Thyroid gland (tissue), 4 donors: Measurements from ENCODE around the gene NR2C2. TPM values are rescaled to one million over a fixed set of nuclear protein-coding genes. Genes with fewer than 3 reads are reported as not detected.

Experiments used
- DNase-seq, 2 donors: peaks; one replicate each; pipeline ENCODE4 v3.0.0-alpha.2; 2019
- H3K27ac ChIP-seq, 3 donors: fragments of 200-600 bp; sonication (generic); 1 replicate in 2 of 3; 2 replicates in 1 of 3; pipeline ENCODE4 v1.5.1; 2016 to 2019; ENCODE audit warnings: mild to moderate bottlenecking in 1 of 3, moderate library complexity in 1 of 3
- H3K27me3 ChIP-seq: fragments of 200-600 bp; sonication (generic); one replicate; pipeline ENCODE4 v1.5.1; 2019
- H3K36me3 ChIP-seq, 2 donors: fragments of 200-600 bp; sonication (generic); one replicate each; pipeline ENCODE4 v1.5.1; 2016 to 2019
- H3K4me1 ChIP-seq, 2 donors: fragments of 200-600 bp; sonication (generic); one replicate each; pipeline ENCODE4 v1.5.1; 2017 to 2019
- H3K4me3 ChIP-seq, 3 donors: fragments of 200-600 bp; sonication (generic); replicated peaks in 1 of 3; 1 replicate in 2 of 3; 2 replicates in 1 of 3; pipeline ENCODE4 v1.5.1; 2016; ENCODE audit warnings: mild to moderate bottlenecking in 1 of 3
- H3K9me3 ChIP-seq: fragments of 200-600 bp; sonication (generic); one replicate; pipeline ENCODE4 v1.5.1; 2017
- CTCF ChIP-seq, 6 experiments: fragments of 200-600 bp in 3 of 6; fragments of 450-650 bp in 3 of 6; sonication (generic) in 3 of 6; IDR thresholded peaks; one replicate each; pipeline ENCODE4 v1.5.1; 2016 to 2019; ENCODE audit warnings: antibody characterized with exemption in 6 of 6, mild to moderate bottlenecking in 2 of 6, inconsistent platforms in 1 of 6, moderate library complexity in 1 of 6
- POLR2A ChIP-seq, 2 donors: fragments of 450-650 bp; IDR thresholded peaks; one replicate each; pipeline ENCODE4 v1.6.1; 2017; ENCODE audit warnings: antibody characterized with exemption in 2 of 2, mild to moderate bottlenecking in 2 of 2, moderate library complexity in 1 of 2
- WGBS, 2 donors: methylation state at CpG; one replicate each; pipeline ENCODE4 v1.1.5; 2017; 5-methylcytosine and 5-hydroxymethylcytosine counted together
- intact Hi-C: fragments of 100-400 bp; cut with DNase I; formaldehyde crosslinking; loops from one replicate; pipeline ENCODE4 v1.15.1; 2023
- total RNA-seq, 4 donors: library from RNA; depleted of rRNA; stranded (reverse); fragments of >200 nt; gene quantifications; one replicate each; pipeline ENCODE4 v1.2.3, GENCODE V29; 2016

The NR2C2 gene
- total RNA-seq, 4 donors from 2014 or later: 55.1 to 97.8 (median 60.0) TPM

GRCh38 chr3:15017191-15017590, 69.8 kb downstream of the NR2C2 start:
- intact Hi-C loops: no loop called here
- H3K9me3 ChIP-seq: no peaks in the 10 kb centered on the region
- H3K4me1 ChIP-seq: no peaks in the 10 kb centered on the region
- 98 to 99% methylated on average over 2 of the region's 2 CpGs for WGBS, 2 donors
- TF ChIP-seq POLR2A (IDR thresholded peaks at IDR 0.05) (no peak), CTCF (IDR thresholded peaks at IDR 0.05) (no peak)
- peaks cover 43 to 71% of the 10 kb centered on the region in 2 donors for H3K36me3 ChIP-seq
- H3K27me3 ChIP-seq: no peaks in the 10 kb centered on the region
- no peak for DNase-seq
- no peak overlapping the region for H3K4me3 ChIP-seq
- H3K27ac ChIP-seq: no peak overlapping the region

GRCh38 chr3:15023249-15023648, 75.9 kb downstream of the NR2C2 start:
- peaks cover 61 to 66% of the 10 kb centered on the region in 2 donors for H3K36me3 ChIP-seq
- no peak overlapping the region for H3K27ac ChIP-seq
- TF ChIP-seq CTCF (IDR thresholded peaks at IDR 0.05) (no peak), POLR2A (IDR thresholded peaks at IDR 0.05) (no peak)
- no peak for DNase-seq
- intact Hi-C loops: no loop called here
- no peaks in the 10 kb centered on the region for H3K9me3 ChIP-seq
- 76 to 82% methylated on average over 5 of the region's 5 CpGs for WGBS, 2 donors
- H3K4me1 ChIP-seq: no peaks in the 10 kb centered on the region
- H3K4me3 ChIP-seq: no peak overlapping the region
- H3K27me3 ChIP-seq: no peaks in the 10 kb centered on the region

GRCh38 chr3:15023719-15024118, 76.3 kb downstream of the NR2C2 start:
- WGBS, 2 donors: 92 to 97% methylated on average over 2 of the region's 2 CpGs

GRCh38 chr3:15029625-15030024, 82.2 kb downstream of the NR2C2 start:
- Histone ChIP-seq H3K9me3 (no peaks in the 10 kb centered on the region), H3K27ac (no peak overlapping the region), H3K36me3 (peaks cover 60 to 71% of the 10 kb centered on the region in 2 donors), H3K4me1 (no peaks in the 10 kb centered on the region), H3K27me3 (no peaks in the 10 kb centered on the region), H3K4me3 (no peak overlapping the region)
- DNase-seq: no peak
- intact Hi-C loops: no loop called here
- TF ChIP-seq CTCF (IDR thresholded peaks at IDR 0.05) (no peak), POLR2A (IDR thresholded peaks at IDR 0.05) (no peak)

More at GRCh38 chr3:15023719-15024118, 76.3 kb downstream of the NR2C2 start:
- TF ChIP-seq POLR2A (IDR thresholded peaks at IDR 0.05): no peak
- no peak for TF ChIP-seq CTCF (IDR thresholded peaks at IDR 0.05)
- peaks cover 63 to 68% of the 10 kb centered on the region in 2 donors for H3K36me3 ChIP-seq
- no peak overlapping the region for H3K4me3 ChIP-seq
- no peak for DNase-seq
- H3K27me3 ChIP-seq: no peaks in the 10 kb centered on the region
- no peak overlapping the region for H3K27ac ChIP-seq
- no peaks in the 10 kb centered on the region for H3K4me1 ChIP-seq
- no peaks in the 10 kb centered on the region for H3K9me3 ChIP-seq
- intact Hi-C loops: no loop called here

- H3K9me3 ChIP-seq: no peaks in the 10 kb centered on the region
- WGBS, 2 donors: 87% methylated on average over 2 of the region's 2 CpGs
- H3K4me1 ChIP-seq: peaks cover 0 to 1% of the 10 kb centered on the region in 2 donors
Observed at GRCh38 chr3:15032650-15033049, 85.3 kb downstream of the NR2C2 start.

More at GRCh38 chr3:15032650-15033049, 85.3 kb downstream of the NR2C2 start:
- no peak for TF ChIP-seq CTCF (IDR thresholded peaks at IDR 0.05)
- no peak for TF ChIP-seq POLR2A (IDR thresholded peaks at IDR 0.05)
- peaks cover 54 to 75% of the 10 kb centered on the region in 2 donors for H3K36me3 ChIP-seq
- H3K27me3 ChIP-seq: no peaks in the 10 kb centered on the region
- no peak overlapping the region for H3K4me3 ChIP-seq
- intact Hi-C loops: no loop called here
- no peak for DNase-seq
- no peak overlapping the region for H3K27ac ChIP-seq
